GM12878 (cell line): ENCODE measurements around the gene RASGEF1B. TPM values are rescaled to one million over a fixed set of nuclear protein-coding genes. Genes with fewer than 3 reads are reported as not detected.

Source experiments
- ATAC-seq: fragments of 200-7000 bp; cut with Tn5 transposase; 3 replicates; pipeline ENCODE4 v1.9.1; 2020; ENCODE audit warnings: mild to moderate bottlenecking, moderate library complexity
- BruUV-seq: library from RNA; stranded (reverse); fragments of 400-500 nt; replicated peaks from 2 replicates; lab custom pipeline; 2021; lab: Mats Ljungman, UMichigan
- CTCF ChIA-PET: fragments of 300-600 bp; sonication (Branson Sonifier 250); formaldehyde crosslinking; extraction: SDS; loops from one replicate; lab custom pipeline; 2021; ENCODE audit warnings: inconsistent platforms; lab: Yijun Ruan, JAX
- POLR2A ChIA-PET: fragments of 350-600 bp; formaldehyde crosslinking; extraction: SDS; loops from one replicate; lab custom pipeline; 2021; ENCODE audit warnings: inconsistent platforms; lab: Charles Lee
- RAD21 ChIA-PET: fragments of 300-600 bp; sonication (Branson Sonifier 250); formaldehyde crosslinking; loops from one replicate; lab custom pipeline; 2023; ENCODE audit warnings: antibody characterized with exemption; ENCODE audit not compliant: unreplicated experiment; lab: Charles Lee
- SMC1A ChIA-PET: fragments of 300-600 bp; sonication (Branson Sonifier 250); formaldehyde crosslinking; loops from one replicate; lab custom pipeline; 2023; ENCODE audit not compliant: unreplicated experiment, uncharacterized antibody; lab: Charles Lee
- DNase-seq: peaks from one replicate; pipeline ENCODE4 v3.0.0-alpha.2; 2011; ENCODE audit warnings: low read depth, low spot score
- FAIRE-seq: peaks from 3 replicates; lab custom pipeline; 2011; peaks lifted over from hg19 to GRCh38; lab: Jason Lieb, UNC
- H2AFZ ChIP-seq: 2 replicates; pipeline ENCODE4 v1.6.0; 2011; ENCODE audit warnings: low read depth, low read length, control low read depth; ENCODE audit not compliant: control insufficient read depth
- H3K27ac ChIP-seq: 2 replicates; pipeline ENCODE4 v1.5.1; 2011; ENCODE audit warnings: control low read depth; ENCODE audit not compliant: control insufficient read depth, insufficient read depth
- H3K27me3 ChIP-seq, 2 experiments: replicated peaks in 1 of 2; 2 replicates each; pipeline versions ENCODE4 v1.6.0 to v1.6.1; 2011; ENCODE audit warnings: low read length in 1 of 2; ENCODE audit not compliant: control insufficient read depth in 2 of 2, insufficient read depth in 2 of 2
- H3K36me3 ChIP-seq, 2 experiments: 2 replicates each; pipeline ENCODE4 v1.5.1; 2011; ENCODE audit warnings: low read length in 1 of 2; ENCODE audit not compliant: control insufficient read depth in 2 of 2, insufficient read depth in 2 of 2
- H3K4me1 ChIP-seq: 2 replicates; pipeline ENCODE4 v1.6.1; 2011; ENCODE audit warnings: mild to moderate bottlenecking, low read length, moderate library complexity, mixed read lengths; ENCODE audit not compliant: control insufficient read depth, insufficient read depth
- H3K4me2 ChIP-seq: 2 replicates; pipeline ENCODE4 v1.6.0; 2011; ENCODE audit warnings: control low read depth; ENCODE audit not compliant: control insufficient read depth, insufficient read depth
- H3K4me3 ChIP-seq: fragments of 200-600 bp; sonication (generic); 2 replicates; pipeline ENCODE4 v1.5.1; 2016
- H3K79me2 ChIP-seq: 2 replicates; pipeline ENCODE4 v1.6.0; 2011; ENCODE audit warnings: low read length; ENCODE audit not compliant: control insufficient read depth, insufficient read depth
- H3K9ac ChIP-seq: 2 replicates; pipeline ENCODE4 v1.8.0; 2011; ENCODE audit warnings: low read length, control low read depth, mixed read lengths; ENCODE audit not compliant: control insufficient read depth, insufficient read depth
- H3K9me3 ChIP-seq: replicated peaks from 3 replicates; pipeline ENCODE4 v1.5.1; 2011; ENCODE audit warnings: mild to moderate bottlenecking, low read length; ENCODE audit not compliant: control insufficient read depth, insufficient read depth
- H4K20me1 ChIP-seq: 2 replicates; pipeline ENCODE4 v1.6.0; 2011; ENCODE audit not compliant: control insufficient read depth, insufficient read depth
- ASH2L ChIP-seq: fragments of 300-600, 200-600 bp; sonication (generic); IDR thresholded peaks from 2 replicates; pipeline ENCODE4 v1.6.1; 2017; ENCODE audit warnings: low read depth, mild to moderate bottlenecking, borderline replicate concordance
- E2F8 ChIP-seq: fragments of 450-650 bp; IDR thresholded peaks from 2 replicates; pipeline ENCODE4 v1.6.1; 2018; ENCODE audit warnings: mild to moderate bottlenecking, low read depth, moderate library complexity; ENCODE audit not compliant: partially characterized antibody
- EZH2 ChIP-seq: IDR thresholded peaks from 2 replicates; pipeline ENCODE4 v1.6.1; 2012; ENCODE audit warnings: low read depth, mild to moderate bottlenecking, control low read depth, inconsistent platforms, low read length, borderline replicate concordance; ENCODE audit not compliant: control insufficient read depth
- FOXM1 ChIP-seq: IDR thresholded peaks from 2 replicates; pipeline ENCODE4 v1.6.1; 2012; ENCODE audit warnings: low read depth, mild to moderate bottlenecking, inconsistent platforms, low read length, moderate library complexity
- WGBS: methylation state at CpG from one replicate; pipeline ENCODE4 v1.1.6; 2016; ENCODE audit warnings: low lambda C conversion rate; ENCODE audit not compliant: insufficient replicate concordance, insufficient coverage; ENCODE audit errors: missing lambda C conversion rate; 5-methylcytosine and 5-hydroxymethylcytosine counted together
- in situ Hi-C: fragments of 300-500 bp; cut with MboI; formaldehyde crosslinking; loops from 9 replicates; pipeline ENCODE4 v1.14.3; 2018; ENCODE audit warnings: mixed read lengths
- intact Hi-C: fragments of 100-400 bp; cut with micrococcal nuclease; formaldehyde crosslinking; loops from one replicate; pipeline ENCODE4 v1.14.2; 2022; ENCODE audit not compliant: unreplicated experiment
- polyA plus RNA-seq, 11 experiments: library from polyadenylated mRNA; depleted of rRNA in 4 of 11; unstranded in 6 of 11; stranded (reverse) in 5 of 11; fragments of >200 nt; fragmentation: Nextera tagmentation in 4 of 11; fragmentation: Illumina TruSeq in 1 of 11; extraction: Ambion mirVana in 4 of 11; extraction: Trizol in 1 of 11; gene quantifications; 1 replicate in 1 of 11; 2 replicates in 10 of 11; pipeline versions ENCODE4 v1.2.1 to v1.2.3, GENCODE V29; 2011 to 2016; ENCODE audit warnings: inconsistent platforms in 2 of 11, missing spikeins in 2 of 11, low read depth in 1 of 11
- total RNA-seq, 4 experiments: library from RNA; depleted of rRNA in 3 of 4; stranded (reverse); fragments of >200 nt in 3 of 4; fragmentation: Illumina TruSeq in 1 of 4; extraction: Trizol in 1 of 4; gene quantifications; 2 replicates each; pipeline versions ENCODE4 v1.2.1 to v1.2.3, GENCODE V29; 2013 to 2021

Gene RASGEF1B
- total and polyA plus RNA-seq, 10 of the 15 experiments (the other 5 are each of a cell fraction or from before 2014, with no cell fraction given), result 0.03 to 0.24 (median 0.10) TPM; not detected in 2

- Histone ChIP-seq H3K9me3 (no peaks in the 10 kb centered on the region), H3K36me3 (no peaks in the 10 kb centered on the region), H3K4me1 (no peaks in the 10 kb centered on the region), H3K4me2 (no peak overlapping the region), H3K9ac (no peak overlapping the region), H3K79me2 (no peaks in the 10 kb centered on the region), H3K27me3 (no peaks in the 10 kb centered on the region), H2AFZ (no peak overlapping the region), H4K20me1 (no peaks in the 10 kb centered on the region), H3K27ac (no peak overlapping the region), H3K4me3 (no peak overlapping the region)
- ChIA-PET POLR2A (no interaction called here), CTCF (no interaction called here), RAD21 (no interaction called here), SMC1A (interaction anchor here (0.8 to 1.2 kb wide), 2 partner anchors 8 to 15 kb away, joined by 3 to 4 read pairs; no protein-coding TSS in a partner anchor)
- in situ Hi-C loops (no loop called here), intact Hi-C loops (no loop called here)
- TF ChIP-seq FOXM1 (no peak), ASH2L (no peak), EZH2 (no peak), E2F8 (no peak)
- WGBS, result 82% methylated on average over 4 of the region's 6 CpGs
- no peak for FAIRE-seq
- no peak for ATAC-seq
- BruUV-seq, result no TSS peak
- DNase-seq, result no peak
Measured at GRCh38 chr4:81518762-81519426, 47.2 kb upstream of the RASGEF1B start.
